ENCODE measurements around the gene PLEKHA7.

GRCh38 chr11:17001806-17002205, 12.4 kb downstream of the PLEKHA7 start:
- TF ChIP-seq MXI1 (IDR thresholded peaks at IDR 0.05; ENCODE audit: borderline replicate concordance, low read depth, low read length), result no peak
- no peak for TF ChIP-seq CTCF (conservative IDR thresholded peaks at IDR 0.05; ENCODE audit: low read depth, low read length)
- TF ChIP-seq SMC3 (IDR thresholded peaks at IDR 0.05; ENCODE audit: low read depth, low read length), result no peak
- TF ChIP-seq RFX5 (IDR thresholded peaks at IDR 0.05; ENCODE audit: low read depth, low read length), result no peak
- no peak for TF ChIP-seq USF2 (IDR thresholded peaks at IDR 0.05; ENCODE audit: low read depth, low read length)
- no peak for TF ChIP-seq RAD21 (IDR thresholded peaks at IDR 0.05; ENCODE audit: low read length)
- no peak for TF ChIP-seq POLR2A (IDR thresholded peaks at IDR 0.05; ENCODE audit: low read depth, low read length)
